Measurements from ENCODE around the gene TARS1.

GRCh38 chr5:33465120-33465519 is 24.4 kb downstream of the TARS1 start:
- TF ChIP-seq POLR2A (IDR thresholded peaks at IDR 0.05): no peak
- TF ChIP-seq CTCF (IDR thresholded peaks at IDR 0.05 in 4 of 5, conservative IDR thresholded peaks at IDR 0.05 in 1 of 5): no peak

Data from gastrocnemius medialis (tissue), 4 donors.